GM18508 (cell line): ENCODE measurements around the gene SGK1.

ENCODE experiments used
- ATAC-seq: cut with Tn5 transposase; IDR thresholded peaks from one replicate; pipeline ENCODE4 v1.9.1; 2021; ENCODE audit warnings: moderate number of reproducible peaks; ENCODE audit not compliant: insufficient read depth, unreplicated experiment

The SGK1 gene

DNA sequence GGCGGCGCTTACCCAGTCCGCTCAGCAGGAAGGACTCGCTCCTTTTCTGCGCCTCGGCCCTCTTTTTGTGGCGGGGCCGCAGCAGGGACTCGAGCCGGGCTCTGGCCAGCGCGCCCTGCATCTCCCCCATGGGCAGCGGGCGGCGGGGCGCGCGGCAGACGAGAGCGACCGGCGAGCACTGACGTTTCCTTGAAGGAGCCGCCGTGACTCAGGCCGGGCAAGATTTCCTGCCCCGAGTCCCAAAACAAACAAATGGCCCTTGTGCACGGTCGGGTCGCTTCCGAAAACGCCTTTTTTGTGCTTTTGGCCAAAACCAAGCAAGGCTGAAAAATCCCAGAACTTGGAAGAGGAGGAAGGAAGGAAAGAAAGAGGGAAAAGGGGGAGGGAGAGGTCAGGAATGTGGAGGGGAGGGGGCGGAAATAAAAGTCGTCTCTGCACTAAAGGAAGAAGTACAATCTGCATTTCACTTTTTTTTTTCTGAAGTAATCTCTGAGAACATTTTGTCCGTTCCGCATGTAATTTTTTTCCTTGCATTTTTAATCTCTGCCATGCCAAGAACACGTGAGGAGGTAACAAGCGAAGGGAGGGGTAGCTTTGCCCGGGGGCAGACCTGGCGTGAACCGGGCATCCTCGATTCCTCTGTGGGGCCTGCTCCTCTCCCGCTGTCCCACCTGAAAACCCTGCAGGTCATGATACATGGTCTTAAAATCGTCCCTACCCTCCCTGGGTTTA is 142.2 kb downstream of the SGK1 start:
- peak; percentile 3 for ATAC-seq

DNA sequence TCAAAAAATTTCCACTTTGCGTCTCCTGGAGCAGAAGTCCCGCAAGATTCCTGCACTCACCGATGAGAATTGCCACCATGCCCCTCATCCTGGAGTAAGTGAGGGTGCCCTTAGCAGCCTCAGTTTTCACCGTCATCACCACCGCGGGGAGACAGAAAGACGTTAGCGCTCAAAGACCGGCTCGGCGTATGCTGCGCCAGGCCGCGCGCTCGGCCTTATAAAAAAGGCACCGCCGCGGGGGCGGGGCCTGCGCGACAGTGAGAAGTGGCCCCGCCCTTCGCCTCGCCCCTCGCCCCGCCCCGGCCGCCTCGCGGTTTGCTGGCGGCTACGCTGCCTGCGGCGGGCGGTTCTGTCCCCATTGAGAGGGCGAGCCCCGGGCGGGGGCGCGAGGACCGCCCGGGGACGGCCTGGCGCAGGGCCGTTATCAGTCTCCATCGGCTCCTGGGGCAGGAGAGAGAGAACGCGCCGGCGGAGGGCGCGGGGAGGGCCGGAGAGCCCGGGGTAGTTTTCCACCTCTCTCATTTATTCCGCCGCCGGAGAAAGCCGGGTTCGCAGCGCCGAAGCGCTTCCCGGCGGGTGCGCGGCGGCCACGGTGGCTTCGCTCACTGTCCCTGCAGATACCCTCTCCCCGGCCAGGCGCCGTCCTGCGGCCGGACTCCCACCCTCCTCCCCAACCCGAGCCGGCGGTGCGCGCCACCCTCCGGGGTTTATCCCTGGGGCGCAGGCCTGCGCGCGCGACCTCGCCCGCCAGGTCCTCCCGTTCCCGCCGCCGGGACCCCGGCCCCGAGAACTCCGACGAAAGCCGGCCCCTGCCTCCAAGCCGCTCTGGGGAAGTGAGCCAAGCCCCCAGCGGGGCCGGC is 143.0 kb downstream of the SGK1 start:
- peak; percentile 49 for ATAC-seq

DNA sequence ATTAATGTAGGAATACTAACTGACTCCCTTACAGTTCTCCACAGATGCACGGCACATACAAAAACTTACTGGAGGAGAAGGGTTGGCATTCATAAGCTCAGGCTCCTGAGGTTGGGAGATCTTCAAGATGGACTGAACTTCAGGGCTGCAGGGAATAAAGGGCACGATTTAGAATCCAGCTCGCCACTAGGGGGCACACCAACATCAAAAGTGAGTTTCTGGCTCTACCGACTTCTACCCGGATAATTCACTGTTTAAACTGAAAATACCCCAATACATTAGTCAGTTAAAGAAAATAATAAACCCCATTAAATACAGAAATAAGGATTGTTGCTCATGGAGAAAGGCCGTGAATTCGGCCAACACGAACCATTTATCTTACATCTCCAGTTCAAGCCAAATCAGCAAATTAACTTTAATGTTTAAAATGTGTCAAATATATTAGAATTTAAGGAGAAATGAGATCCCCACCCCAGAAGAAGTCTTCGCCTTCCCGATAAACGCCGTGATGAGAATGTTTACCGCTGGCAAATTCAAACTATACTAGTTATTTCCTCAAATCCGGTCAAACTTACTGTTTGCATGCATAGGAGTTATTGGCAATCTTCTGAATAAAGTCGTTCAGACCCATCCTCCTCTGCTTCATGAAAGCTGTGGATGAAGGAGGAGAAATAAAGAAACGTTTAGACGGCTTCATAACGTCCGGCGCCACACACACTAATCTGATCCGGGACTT is 143.8 kb downstream of the SGK1 start:
- no peak for ATAC-seq

DNA sequence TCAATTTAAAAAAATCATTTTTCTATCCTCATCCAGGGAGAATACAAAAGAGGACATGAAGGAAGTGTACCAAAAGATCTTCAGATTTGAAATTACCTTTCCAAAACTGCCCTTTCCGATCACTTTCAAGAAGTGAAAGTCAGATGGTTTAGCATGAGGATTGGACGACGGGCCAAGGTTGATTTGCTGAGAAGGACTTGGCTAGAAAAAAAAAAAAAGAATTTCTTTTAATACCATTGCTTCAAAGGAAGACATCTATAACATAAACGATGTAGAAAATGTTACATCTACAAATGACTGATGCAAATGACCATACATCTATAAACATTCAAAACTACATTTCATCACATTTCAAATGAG is 144.6 kb downstream of the SGK1 start:
- no peak for ATAC-seq

DNA sequence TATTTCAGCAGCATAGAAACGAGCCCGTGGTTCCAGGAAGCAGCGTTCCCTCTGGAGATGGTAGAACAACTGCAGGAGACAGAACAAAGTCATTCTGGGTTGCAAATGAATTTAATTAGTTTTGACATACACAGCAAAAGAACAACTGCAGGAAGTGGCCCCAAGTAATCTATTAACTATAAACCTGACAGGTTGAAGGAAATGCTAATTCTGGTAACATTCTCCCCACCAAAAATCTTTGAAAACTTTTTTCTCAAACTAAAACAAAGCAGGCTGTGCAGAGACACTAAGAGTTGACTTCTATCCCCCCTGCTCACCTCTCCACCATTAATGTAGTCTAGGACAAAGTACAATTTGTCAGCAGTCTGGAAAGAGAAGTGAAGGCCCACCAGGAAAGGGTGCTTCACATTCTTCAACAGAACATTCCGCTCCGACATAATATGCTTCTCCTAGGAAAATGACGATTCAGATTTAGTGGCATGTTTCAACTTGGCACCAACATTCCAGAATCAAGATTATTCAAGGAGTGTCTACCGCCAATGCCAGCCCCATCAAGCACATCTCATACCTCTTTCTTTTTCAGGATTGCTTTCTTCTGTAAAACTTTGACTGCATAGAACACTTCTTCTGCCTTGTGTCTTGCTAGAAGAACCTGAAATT is 145.1 kb downstream of the SGK1 start:
- ATAC-seq: no peak

DNA sequence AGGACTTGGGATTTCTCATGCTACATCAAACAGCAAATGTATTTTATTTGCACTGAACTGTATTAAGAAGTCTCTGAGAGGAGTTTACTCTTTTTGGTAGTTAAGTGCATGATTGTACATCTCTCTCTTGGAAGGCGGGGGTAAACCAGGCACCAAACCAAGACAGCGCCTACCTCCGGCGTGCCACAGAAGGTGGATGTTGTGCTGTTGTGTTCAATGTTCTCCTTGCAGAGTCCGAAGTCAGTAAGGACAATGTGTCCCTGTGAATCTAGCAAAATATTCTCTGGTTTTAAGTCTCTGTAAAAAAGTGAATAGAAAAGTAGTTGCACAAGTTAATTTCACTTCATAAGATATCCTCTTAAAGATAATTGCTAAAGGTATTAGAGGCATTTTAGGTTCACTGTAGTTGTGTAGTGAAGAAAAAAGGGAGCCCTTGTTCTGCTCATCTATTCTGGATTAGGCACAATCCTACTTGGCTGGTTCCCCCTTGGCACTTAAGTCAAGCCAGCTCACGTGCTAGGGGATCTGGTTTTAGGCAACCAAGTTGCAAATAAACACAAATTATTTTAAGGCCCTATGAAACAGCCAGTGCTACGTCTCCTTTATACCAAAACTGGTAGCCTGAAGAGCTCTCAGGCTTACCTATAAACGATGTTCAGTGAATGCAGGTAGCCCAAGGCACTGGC is 145.7 kb downstream of the SGK1 start:
- ATAC-seq: no peak

DNA sequence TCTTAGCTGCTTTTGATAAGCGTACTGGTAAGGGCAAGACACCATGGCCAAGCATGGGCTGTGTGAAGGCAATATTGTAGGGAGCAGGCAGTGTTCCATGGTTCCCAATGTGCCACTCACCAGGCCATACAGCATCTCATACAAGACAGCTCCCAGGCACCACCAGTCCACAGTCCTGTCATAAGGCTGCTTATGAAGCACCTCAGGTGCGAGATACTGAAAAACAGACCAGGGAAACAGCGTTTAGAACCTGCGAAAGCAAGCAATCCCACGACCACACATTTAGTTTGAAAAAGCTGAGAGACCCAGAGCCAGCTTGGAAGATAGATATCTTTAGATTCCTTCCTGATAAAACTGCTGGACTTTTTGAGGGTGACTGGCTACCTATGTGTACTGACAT is 146.4 kb downstream of the SGK1 start:
- no peak for ATAC-seq

DNA sequence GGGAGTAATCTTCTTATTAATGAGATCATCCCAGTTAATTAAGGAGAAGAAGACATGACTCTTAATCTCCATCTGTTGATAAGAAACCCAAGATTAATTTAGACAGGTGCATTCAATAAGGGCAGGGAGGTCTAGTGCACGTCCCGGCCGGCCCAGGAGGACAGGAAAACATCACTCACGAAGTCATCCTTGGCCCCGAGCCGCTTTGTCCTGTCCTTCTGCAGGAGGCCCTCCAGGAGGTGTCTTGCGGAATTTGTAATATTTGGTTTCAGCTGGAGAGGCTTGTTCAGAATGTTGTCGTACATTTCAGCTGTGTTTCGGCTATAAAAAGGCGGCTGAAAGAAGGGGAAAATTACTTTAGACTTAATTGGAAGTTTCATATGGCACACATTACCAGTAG is 147.1 kb downstream of the SGK1 start:
- ATAC-seq: no peak

DNA sequence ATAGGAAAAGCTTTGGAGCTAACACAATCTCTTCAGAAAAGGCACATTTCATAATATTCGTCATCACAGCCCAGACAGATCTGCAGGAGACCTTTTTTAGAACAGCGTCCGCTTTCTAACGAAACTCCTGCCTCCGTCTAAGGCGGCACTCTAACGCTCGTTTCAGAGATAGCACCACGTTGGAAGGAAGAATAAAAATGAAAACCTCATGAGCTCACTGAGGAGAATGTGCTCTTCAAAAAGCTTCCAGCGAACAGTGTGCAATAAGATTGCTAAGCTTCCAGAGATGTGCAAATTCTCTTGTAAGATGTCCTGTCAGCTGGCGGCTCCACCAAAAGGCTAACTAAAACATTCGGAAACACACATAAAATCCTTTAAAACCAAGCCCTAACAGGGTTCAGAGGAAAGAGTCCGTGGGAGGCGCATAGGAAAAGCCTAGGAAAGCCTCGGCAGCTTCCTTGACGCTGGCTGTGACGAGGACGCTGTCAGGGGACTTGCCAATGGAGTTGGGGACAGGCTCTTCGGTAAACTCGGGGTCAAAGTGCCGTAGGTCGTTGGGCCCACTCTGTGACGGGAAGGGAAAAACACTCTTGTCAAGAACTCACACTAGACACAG is 147.9 kb downstream of the SGK1 start:
- no peak for ATAC-seq

DNA sequence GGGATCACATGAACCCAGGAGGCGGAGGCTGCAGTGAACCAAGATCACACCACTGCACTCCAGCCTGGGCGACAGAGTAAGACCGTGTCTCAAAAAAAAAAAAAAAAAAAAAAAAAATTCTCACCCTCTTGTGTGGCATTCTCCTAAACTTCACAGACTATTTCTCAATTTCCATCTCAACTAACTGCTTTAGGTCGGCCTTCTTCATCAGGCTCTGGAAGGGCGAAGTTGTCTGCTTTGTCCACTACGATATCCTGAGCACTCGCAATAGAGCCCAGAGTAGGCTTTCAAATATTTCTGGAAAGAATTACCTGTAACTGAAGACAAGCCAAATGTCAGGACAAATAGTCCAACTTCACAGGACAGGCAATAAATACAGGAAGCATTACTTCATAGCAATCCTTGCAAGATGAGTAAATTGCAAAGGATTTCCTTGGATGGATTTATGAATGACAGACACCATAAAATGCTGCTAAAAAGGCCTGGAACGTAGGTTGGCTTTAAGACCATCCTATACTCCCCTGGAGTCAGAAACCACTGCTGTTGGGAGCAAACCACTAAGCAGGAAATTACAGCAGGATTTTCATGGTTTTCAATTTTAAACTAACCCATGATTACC is 149.2 kb downstream of the SGK1 start:
- ATAC-seq: no peak

DNA sequence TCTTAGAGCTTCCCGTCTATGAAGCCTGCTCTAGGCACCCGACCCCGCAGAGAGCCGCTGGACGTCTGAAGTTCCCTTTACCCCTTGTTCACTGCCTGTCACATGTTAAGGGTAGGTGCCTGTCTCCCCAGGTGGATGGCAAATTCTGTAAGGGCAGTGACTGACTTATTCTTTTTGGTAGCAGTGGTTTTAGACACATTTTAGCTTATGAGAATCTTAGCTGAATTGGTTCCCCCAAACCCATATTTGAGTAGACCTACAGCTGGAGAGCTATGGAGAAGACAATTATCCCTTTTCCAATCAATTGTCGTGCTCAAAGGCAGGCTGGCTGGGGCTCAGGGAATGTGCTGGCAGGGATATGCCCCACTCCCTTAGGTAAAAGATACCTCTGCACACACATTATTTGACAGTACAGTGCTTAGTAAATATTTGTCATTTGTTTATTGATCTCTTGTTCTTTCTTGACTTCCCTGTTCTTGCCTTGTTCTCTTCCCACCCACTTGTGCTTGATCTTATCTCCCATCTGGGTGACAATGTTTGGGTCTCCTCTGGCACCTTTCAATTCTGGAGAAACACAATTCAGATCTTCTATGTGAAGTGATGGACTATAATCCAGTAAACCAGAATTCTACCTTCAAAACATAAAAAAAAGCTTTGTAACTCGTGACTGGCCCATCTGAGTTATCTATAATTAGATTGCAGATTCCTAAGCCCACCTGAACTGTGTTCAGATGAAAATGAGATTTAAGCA is 151.2 kb downstream of the SGK1 start:
- no peak for ATAC-seq

DNA sequence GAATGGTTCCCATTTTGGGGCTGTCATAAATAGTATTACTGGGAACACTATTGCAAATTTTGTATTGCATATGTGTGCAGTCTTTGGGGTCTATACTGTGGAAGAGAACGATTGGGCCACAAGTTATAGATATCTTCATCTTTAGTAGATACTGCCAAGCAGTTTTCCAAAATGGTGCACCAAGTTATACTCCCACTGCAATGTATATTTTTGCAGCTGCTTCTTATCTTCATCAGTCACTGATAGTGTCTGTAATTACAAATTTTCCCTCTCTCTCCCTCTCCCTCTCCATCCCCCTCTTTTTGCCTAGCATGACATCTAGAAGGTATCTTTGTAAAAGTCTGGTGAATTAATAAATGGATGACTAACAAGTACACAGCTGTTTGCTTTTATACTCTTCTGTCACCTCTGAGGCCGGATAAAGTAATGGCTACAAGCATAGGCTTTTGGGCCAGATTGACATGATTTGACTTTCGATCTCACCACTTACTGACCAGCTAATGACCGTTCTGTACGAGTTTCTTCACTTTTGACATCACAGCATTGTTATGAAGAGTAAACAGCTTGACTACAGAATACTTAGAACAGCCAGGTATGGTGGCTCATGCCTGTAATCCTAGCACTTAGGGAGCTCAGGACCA is 152.2 kb downstream of the SGK1 start:
- ATAC-seq: no peak

DNA sequence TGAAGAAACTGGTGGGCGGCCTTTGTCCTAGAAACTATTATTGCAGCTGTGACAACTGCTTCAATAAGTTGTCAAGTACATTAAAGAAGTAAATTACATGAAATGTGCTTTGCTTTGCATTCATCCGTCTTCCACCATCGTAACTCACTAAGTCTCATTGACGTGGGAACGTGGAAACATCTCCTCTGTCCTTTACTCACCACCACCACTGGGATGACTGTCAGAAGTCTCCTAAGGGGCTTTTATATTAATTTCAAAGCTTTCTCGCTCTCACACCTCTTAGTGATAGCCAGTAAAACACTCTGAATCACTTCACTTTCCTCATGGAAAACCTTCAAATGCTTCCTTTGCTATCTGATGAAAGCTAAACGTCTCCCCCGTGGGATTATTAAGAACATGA is 153.6 kb downstream of the SGK1 start:
- no peak for ATAC-seq

DNA sequence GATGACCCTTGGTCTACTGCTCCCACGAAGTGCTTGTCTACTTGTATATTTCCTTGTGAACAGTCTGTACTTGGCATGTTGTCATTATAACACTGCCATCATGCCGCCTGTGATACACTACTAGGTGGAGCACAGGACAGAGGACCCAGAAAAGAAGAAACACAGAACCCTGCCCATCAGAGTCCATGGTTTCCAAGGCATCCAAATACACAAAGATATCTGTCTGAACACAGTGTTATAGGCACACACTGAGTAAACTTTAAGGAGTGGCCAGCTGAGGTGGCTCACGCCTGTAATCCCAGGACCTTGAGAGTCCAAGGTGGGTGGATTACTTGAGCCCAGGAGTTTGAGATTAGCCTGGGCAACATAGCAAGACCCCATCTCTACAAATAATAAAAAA is 155.0 kb downstream of the SGK1 start:
- ATAC-seq: no peak

DNA sequence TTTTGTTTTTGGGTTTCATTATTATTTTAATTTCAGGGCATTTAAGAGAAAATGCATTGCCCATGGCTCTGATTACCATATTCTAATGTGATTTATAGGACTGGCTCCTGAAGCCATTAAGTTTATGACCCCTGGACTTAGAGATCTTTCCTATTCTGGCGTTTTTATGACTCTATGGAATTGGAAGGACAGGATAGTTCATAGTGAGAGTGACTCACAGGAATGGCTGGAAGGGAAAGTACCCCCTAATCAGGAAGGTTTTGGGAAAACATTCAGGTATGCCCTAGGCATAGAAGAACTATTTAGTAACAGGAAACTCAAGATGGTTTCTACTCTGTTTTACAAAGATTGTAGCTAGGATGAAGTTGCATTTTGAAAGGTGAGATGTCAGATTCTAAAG is 156.9 kb downstream of the SGK1 start:
- ATAC-seq: no peak

DNA sequence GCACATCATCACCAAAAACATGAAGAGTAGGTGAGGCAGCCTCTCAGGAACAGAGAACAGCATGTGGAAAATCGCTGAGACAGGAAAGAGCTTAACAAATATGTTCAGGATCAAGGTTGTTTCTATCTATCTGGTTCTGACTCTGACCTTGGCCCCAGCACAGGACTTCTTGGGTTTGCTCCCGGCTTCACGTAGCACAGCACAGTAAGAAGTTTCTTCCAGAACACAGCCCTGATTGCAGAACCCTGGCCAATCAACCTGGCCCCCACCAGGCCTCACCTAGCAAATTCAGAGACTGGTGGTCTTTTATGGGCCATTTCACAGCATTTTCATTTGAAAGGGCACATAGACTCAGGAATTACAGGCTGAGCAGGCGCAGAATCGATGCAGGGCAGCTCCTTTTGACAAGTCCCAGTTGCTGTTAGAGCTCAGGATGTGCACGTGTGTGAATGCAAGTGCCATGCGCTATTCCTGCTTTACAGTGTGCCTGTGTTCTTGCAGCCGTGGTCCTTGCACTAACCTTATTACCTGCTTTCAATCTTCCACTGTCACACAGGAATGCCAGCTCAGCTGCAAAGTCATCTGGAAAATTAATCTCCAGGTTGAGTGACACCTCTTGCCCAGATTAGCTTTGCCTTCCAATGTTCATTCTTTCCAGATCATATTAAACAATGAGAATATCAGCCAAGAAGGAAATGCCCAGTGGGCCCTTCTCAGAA is 165.0 kb downstream of the SGK1 start:
- no peak for ATAC-seq

DNA sequence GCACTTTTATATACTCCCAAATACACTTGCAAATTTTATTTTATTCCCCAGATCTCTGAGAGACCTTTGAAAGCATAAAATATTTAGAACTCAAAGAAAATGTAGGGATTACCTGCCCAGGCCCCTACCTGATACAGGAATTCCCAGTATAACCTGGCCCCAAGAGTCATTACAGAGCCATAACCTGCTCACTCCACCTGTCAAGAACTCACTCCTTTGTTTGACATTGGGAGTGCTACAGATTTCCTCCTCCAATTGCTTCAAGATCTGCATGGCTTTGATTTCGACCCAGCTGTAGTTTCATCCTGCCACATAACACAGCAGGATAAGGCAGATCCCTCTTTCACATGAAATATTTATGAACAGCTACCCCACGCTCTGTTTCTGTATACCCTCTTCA is 169.3 kb downstream of the SGK1 start:
- no peak for ATAC-seq
